ENCODE results near the gene MICU1.

DNA sequence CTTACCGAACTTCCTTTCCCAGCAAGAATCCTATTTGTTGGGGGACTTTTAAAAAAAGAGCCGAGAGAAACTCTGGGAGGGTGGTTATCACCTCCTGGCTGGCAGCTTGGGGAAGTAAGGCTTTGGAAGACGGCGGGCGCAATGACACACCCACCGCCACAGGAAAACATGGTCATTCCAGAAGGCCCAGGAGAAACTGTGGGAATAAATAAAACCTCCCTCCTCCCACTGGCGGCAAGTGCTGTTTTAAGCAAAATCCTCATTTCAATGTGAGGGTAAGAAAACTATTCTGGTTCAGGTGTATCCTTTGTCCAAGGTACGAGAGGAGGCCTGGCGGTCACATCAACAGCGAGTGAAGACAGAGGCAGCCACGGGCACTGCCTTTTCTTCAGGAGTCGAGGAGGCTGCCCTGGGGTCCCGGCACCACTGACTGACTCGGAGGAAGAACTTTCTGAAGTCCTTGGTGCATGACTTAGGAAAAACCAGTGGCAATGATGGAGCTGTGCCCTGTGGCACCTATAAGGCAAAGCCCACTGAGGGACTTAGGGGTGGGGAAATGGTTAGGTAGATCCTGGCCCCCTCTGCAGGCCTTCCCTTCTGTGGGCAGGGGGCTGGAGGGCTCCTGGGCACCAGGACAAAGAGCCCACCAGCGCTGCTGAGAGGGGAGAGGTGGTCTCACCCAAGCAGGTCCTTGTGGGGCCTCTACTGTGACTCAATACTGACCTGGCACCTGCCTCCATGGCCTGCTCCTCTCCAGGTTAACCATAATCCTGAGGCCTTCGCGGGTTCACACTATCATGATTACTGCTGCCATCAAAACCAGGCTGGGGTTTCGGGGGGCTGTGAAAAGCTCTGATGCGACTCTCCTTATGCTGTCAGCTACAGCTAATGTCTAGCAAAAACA is 292.5 kb downstream of the MICU1 start:
- TF ChIP-seq YY1 (IDR thresholded peaks at IDR 0.05; ENCODE audit: insufficient read depth, insufficient read length) (no peak), SUZ12 (IDR thresholded peaks at IDR 0.05; ENCODE audit: extremely low read depth, insufficient read depth, insufficient read length) (no peak), ZNF274 (IDR thresholded peaks at IDR 0.05; ENCODE audit: low read depth, low read length) (no peak)

All from NT2/D1 (cell line).